ENCODE data around the gene GPR31.

GPR31 gene

DNA sequence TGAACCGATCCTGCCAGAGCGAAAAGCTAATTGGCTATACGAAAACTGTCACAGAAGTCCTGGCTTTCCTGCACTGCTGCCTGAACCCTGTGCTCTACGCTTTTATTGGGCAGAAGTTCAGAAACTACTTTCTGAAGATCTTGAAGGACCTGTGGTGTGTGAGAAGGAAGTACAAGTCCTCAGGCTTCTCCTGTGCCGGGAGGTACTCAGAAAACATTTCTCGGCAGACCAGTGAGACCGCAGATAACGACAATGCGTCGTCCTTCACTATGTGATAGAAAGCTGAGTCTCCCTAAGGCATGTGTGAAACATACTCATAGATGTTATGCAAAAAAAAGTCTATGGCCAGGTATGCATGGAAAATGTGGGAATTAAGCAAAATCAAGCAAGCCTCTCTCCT, 20.7 kb downstream of the GPR31 start:
- no peak for DNase-seq

DNA sequence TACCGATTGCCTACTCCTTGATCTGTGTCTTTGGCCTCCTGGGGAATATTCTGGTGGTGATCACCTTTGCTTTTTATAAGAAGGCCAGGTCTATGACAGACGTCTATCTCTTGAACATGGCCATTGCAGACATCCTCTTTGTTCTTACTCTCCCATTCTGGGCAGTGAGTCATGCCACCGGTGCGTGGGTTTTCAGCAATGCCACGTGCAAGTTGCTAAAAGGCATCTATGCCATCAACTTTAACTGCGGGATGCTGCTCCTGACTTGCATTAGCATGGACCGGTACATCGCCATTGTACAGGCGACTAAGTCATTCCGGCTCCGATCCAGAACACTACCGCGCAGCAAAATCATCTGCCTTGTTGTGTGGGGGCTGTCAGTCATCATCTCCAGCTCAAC, 21.4 kb downstream of the GPR31 start:
- no peak for DNase-seq

DNA sequence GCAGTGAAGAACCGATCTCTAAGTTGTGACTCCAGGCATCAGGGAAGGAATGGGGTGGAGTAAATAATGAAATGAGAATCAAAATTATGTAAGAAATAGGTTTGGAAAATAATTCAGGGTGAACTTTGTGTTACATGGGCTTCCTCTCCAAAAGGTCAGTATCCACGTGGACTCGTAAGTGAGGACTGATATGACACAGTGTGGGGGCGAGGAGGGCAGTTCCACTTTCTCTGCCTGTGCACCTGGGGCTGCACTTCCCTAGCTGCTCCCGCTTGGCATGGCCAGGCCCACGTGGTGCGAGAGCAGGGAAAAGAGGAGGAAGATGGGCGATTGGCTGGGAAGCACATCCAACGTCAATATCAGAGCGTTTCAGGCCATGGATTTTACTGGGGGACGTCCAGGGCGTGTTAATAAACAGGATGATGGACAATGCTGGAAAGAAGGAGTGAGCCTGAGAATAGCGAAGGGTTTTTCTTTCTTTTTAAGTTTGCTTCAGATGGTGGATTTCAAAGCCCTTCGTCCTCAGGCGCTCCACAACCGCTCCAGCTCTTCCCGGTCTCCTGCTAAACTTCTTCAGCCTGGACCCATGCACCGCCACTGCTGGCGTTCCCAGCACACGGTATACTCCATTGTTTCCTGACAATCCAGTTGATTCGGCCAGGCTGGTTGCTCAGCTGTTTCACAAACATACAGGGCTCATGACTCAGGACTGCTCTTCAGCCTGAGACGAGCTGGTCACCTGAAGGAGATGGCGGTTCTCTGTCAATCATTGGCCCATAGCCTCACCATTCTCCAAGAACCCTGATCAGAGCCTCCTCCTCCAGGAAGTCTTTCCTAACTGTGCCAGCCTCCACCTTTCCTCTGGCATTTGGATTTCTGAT, 23.1 kb downstream of the GPR31 start:
- DNase-seq, result no peak

GRCh38 chr6:167130712-167131684, 26.8 kb downstream of the GPR31 start:
- DNase-seq, result no peak

DNA sequence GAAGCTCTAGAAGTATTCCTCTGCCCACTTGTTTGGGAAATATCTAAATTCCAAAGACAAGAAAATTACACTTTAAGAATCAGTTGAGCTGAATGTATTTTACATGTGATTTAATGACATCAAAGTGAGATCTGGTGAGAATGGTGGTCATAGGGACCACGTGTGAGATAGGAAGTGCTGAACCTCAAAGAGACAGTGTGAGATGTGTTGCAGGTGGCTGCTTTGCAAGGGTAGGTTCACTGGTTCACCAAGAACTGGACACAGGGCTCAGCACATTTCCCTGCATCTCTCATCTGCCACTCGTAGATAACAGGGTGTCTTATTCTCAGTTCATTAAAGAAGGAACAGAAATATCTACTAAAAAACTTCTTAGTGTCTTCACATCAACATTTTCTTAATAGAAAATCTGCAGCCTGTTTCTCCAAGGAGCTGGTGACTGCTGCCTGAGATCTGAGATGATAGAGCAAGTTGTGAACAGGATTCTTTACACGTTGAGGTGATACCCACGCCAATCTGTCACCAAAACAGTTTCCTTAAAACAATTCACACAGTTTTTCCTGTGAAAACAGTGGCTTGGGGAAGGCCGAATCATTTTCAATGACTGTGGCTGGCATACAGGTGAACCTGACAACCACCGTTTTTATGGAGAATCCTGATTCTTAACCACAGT, 27.6 kb downstream of the GPR31 start:
- DNase-seq, result no peak

DNA sequence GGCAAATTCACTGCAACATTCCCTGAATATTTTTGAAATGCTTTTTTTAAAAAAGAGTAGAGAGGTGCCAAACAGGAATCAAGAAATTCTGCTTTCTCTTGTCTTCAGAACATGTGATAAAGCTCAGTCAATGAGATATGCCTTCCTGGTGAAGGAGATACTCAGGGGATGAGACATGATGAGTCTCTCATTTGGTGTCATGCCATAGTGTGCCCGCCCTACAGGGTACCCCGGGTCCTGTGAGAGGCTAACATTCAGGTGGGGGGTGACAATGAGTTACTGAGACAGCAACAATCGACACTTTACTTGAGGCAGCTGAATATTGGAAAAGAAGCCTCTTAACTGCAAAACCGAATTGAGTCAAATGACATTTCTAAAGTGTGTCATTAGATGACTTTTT, 28.2 kb downstream of the GPR31 start:
- DNase-seq, result no peak

- DNase-seq, result no peak
Observed at GRCh38 chr6:167129159-167129558, 28.6 kb downstream of the GPR31 start.

DNA sequence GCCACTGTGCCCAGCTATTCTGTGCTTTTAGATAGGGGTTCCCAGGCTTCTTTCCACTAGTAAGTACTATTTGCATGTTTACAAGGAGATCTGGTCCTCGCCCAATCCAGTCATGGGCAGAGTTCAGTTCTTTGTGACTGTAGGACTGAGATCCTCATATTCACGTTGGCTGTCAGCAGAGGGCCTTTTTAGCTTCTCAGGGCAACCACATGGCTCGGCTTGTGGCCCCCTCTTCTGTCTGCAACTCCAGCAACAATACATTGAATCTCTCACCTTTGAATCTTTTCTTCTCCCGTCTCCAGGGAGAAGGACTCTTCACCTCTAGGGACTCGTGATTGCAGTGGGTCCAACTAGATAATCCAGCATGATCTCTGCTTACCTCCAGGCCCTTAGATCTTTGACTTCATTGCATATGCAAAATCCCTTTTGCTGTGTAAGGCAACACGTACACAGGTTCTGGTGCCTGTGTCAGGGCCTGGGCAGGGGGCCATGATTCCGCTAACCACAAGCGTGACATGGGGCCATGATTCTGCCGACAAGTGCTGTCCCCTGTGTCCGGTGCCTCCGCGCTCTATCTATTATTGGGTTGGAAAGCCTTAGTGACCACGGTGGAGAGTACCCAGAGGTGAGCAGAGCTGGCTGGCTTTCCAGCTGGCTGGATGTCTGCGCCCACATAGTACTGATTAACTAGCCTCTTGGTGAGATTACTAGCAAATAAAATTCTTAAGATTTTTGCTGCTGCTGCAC, 29.8 kb downstream of the GPR31 start:
- DNase-seq, result no peak

GRCh38 chr6:167125855-167126349, 31.9 kb downstream of the GPR31 start:
- no peak for DNase-seq

GRCh38 chr6:167125410-167125809, 32.4 kb downstream of the GPR31 start:
- no peak for DNase-seq

- DNase-seq, result no peak
Observed at GRCh38 chr6:167124753-167125152, 33.0 kb downstream of the GPR31 start.

DNA sequence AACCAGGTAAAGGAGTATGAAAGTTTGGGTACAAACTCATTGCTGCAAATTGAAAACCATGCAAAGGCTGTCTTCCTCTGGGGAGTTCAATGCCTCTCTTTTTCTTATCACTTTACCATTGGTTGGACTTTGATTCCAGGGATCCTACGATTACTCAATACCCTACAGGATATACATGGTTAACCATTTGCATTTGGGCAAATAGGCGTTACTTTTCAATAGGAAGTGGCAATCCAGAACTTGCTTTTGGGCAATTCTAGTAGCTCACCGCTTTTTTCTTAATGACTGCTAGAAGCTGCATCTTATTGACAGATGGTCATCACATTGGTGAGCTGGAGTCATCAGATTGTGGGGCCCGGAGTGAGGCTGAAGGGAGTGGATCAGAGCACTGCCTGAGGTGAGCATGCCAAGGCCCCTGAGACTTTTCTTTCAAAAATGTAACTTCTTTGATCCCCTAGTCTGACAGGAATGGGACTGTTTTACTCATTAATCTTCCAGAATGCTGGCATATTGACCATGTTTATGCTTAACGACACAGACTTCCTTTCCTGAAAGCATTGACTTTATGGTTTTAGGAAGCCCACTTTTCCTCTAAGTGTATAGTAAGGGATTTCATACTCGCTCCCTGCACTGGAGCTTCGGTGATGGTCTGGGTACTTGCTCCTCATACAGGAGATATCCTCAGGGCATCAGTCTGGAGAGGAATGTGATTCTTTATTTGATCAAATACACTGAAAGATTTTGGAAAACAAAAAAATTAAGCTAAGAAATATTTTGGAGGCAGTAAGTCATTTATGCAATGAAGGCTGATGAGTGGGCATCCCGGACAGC, 34.7 kb downstream of the GPR31 start, which contains the start of gene CCR6:
Gene CCR6, plus strand, starts transcription at position 270 of the 831 bp plus-strand sequence. CDS start 13,039 bp downstream, outside the sequence.
- DNase-seq, result no peak

GRCh38 chr6:167122041-167122826, 35.5 kb downstream of the GPR31 start:
- DNase-seq, result no peak

DNA sequence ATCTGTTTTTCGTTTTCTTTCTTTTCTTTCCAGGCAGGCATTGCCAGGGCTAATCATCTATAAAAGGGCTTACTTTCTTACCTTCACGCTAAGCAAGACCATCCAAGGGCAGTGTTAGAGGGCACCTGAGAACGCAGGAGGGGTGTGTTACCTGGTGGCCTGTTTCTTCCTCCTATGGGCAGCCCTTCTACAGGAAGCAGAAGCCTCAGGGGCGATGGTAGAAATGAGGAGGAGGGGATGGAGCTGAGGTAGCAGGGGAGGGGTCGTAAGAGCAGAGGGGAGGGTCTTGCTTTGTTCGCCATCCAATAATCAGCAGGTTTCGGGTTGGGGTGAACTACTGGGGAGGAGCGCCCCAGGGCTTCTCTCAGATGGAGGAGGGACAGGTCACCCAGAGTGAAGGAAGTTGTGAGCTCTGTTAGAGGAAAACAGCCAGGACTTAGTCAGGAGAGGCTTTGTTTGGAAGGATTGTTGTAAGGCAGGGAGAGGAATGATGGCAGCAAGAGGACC, 36.4 kb downstream of the GPR31 start:
- DNase-seq, result no peak

DNA sequence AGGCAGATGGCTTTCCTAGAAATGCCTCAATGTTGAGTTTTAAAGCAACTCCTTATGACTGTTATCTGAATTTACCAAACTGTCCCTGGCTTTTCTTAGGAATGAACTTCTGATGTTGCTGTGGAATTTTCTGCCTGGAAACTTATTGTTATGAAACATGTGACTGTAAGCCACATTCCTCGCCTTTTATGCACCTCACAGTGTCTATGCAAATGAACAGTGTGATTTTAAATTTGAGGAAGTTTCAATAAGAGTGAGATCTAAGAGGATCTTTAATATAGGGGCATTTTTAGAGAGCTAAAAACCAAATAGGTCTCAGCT, 37.2 kb downstream of the GPR31 start:
- DNase-seq, result no peak

DNA sequence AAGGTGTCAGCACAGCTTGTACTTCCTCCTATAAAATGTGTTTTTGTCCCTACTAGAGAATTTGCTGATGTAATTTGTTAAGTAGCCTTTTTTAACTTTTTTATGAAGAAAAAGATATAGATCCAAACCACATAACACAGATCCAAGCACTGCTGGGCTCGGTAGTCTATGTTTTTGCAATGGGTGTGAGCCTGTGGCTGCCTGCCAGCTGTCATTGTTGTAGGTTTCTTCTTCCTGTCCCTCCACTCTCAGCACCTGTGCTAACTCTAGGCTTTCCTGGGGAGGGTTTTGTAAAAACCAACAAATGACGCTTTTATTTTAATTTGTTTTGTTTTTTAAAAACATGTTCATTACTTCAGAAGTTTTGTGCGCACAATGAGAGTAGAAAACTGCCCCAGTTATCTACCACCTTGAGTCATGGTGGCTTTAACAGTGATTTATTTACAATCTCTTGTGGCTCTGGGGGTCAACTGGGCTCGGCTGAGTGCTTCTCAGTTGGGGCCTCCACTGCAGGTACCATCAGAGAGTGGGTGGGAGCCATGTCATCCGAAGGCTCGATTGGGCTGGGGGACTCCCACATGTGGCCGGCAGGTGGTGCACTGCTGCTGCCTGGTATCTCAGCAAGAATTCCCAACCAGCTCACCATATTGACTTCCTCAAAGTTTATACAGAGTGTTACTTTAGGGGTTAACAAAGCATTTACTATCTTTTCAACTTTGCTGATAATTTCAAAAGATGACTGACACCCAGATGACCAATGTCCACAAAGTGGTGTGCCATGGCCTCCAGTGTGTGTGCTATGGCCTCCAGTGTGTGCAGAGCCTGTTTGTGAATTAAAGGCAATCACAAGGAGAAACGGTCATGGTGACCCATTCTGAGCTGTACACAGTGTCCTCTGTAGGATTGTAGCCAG, 37.9 kb downstream of the GPR31 start:
- no peak for DNase-seq

- no peak for DNase-seq
Observed at GRCh38 chr6:167118839-167119238, 38.9 kb downstream of the GPR31 start.

- no peak for DNase-seq
Observed at GRCh38 chr6:167118006-167118405, 39.8 kb downstream of the GPR31 start.

- no peak for DNase-seq
Observed at GRCh38 chr6:167116838-167117228, 40.9 kb downstream of the GPR31 start.
